GM21825 (cell line): ENCODE measurements around the gene PCSK6.

Experiments used
- ATAC-seq: cut with Tn5 transposase; IDR thresholded peaks from one replicate; pipeline ENCODE4 v1.9.1; 2021; ENCODE audit warnings: mild to moderate bottlenecking, moderate library complexity; ENCODE audit not compliant: unreplicated experiment

The PCSK6 gene

GRCh38 chr15:101489599-101490407 lies at the start of gene PCSK6:
PCSK6 (minus strand) TSS chr15:101489707; CDS start chr15:101489670, 37 bp downstream.
- no peak for ATAC-seq

GRCh38 chr15:101538996-101539395 lies 49.5 kb upstream of the PCSK6 start:
- no peak for ATAC-seq

GRCh38 chr15:101538177-101538576 lies 48.7 kb upstream of the PCSK6 start:
- no peak for ATAC-seq

- no peak for ATAC-seq
These were observed 48.1 kb upstream of the PCSK6 start for GRCh38 chr15:101537483-101538080.

DNA sequence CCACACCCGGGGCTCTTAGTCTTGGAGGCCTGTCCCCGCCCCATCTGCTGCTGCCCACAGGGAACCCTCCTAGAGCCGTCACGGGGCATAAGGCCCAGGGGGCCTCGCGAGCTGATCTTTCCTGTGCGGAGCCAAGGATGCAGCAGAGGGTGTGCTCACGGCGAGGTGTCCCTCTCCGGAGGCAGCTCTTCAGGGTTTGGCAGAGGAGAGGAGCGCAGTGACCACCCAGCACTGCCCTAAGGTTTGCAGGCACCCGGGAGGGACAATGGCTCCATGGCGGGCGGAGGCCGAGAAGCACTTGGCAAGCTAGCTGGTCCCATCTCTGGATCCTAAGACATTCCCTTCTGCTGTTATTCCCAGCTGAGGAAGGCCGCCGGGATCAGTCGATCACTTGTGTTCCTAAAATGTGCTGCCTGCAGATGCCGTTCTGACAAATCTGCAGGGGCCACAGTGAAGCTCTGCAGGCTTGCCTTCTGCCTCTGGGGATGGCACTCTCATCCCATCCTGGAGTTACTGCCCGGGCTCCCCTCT lies 47.4 kb upstream of the PCSK6 start:
- ATAC-seq, result no peak

GRCh38 chr15:101536166-101536874 lies 46.8 kb upstream of the PCSK6 start:
- no peak for ATAC-seq

DNA sequence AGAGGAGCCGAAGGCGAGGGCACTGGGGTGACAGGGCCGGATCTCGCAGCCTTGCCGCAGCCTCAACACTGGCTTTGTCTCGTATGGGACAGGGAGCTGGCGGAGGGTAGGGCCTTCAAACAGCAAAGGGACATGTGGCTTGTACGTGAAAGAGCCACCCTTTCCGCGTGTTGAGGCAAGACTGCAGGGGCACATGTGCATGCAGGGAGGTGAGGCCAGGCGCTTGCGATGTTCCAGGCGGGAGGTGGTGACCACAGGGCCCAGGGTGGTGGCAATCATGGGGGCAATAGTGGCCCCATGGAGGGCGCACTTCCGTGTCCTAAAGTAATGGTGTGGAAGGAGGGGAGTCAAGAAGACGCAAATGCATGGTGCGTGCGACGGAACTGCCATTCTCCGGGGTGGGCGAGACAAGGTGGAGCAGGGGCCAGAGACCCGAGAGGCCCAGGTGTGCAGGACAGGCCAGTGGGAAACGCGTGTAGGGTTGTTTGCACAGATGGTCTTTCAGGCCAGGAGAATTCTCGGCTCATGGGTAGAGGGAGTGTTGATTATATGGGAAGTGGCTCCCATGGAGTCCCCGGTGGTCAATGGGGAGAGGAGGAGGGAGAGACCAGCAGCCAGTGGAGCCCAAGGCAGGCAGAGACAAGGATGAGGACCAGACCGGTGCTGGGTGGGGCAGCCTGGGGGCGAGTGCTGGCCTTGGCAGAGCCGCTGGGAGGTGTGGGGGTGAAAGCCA lies 45.8 kb upstream of the PCSK6 start:
- no peak for ATAC-seq

DNA sequence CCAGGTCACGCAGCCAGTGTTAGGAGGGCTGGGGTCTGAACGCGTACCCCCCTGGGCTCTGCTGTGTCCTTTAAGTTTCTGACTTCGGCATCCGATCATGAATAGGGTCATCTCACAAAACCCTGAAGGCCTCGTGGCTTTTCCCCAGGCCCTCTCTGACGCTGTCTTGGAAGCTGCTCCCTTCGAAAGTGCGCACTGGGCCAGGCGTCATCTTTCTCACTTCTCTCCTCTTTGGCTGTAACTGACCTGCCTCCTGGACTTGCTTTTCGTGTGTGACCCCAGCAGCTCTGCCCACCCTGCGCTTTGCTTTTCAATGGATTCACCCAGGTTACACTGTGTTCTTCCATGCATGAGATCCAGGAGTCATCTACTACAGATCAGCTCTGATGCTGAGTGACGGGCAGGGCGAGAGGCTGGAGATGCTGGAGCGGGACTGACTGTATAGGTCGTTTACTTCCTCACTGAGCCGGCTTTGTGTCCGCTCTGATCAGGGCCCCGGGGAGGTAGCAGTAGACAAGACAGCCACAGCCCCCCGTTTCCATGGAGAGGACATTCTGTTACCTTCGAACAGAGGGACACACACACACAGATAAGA lies 45.0 kb upstream of the PCSK6 start:
- no peak for ATAC-seq

DNA sequence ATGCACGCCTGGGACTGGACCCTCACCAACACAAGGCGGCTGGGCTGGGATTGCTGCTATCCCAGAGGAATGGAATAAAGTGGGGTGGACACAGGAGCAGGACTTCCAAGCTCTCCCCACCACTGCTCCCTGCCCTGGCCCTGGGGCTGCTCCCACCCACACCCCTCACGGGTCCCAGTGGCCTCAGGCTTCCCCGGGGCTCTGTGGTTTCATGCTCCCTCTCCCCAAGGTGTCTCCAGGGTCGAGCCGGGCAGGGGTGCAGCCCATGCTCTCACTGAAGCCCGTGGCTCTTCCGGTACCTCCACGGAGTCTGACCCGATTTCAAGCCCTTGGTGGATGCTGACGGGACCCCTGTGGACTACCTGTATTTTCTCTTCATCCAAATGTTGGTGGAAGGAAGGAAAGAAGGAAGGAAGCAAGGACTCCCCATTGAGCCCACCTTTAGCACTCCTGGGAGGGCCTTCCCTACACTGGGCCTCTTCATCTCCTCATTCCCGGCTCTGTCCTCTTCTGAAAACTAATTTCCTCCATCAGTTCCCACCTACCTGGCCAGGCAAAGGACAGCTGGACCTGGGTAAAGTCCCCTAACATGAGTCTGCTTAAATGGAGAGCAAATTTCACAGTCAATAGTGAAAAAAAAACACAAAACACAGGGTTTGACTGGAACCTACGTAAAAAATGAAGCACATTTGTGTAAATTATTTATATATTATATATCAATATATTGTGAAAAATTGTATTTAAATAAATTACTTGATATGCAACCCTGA lies 44.0 kb upstream of the PCSK6 start:
- no peak for ATAC-seq

DNA sequence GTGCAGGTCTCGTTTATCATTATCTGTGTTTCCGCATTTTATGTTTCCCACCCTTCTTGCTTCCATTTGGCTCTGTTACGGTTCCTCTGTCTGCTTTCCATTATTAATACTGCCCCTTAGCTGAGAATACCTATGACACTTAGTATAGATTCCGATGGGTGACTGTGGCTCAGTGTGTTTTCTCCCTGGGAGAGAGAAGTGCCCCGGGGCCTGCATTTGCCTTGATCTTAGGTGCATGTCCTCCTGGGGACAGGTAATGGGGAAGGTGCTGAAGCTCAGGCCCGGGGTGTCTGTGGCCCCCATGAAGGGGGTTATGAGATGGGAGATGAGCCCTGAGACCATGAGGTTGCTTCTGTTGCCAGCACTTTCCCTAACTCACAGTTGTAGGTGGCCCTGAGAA lies 43.4 kb upstream of the PCSK6 start:
- ATAC-seq, result no peak

DNA sequence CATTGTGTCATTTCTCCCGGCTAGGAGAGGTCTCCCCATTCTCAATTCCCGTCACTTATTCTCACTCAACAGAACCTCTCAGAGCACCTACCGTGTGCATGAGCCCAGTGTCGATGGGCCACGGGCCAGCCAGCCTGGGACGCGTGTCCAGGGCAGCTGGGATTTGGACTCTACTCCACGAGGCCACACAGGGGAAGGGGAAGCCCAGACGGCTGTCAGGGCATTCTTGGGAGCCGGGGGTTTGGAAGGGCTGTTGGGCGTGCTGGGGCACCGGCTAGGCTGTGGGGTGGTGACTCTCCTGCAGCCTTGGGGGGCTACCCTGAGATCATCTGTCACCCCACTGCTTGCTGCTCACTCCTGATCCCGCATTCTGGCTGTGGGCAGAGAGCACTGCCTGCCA lies 41.7 kb upstream of the PCSK6 start:
- ATAC-seq, result no peak

DNA sequence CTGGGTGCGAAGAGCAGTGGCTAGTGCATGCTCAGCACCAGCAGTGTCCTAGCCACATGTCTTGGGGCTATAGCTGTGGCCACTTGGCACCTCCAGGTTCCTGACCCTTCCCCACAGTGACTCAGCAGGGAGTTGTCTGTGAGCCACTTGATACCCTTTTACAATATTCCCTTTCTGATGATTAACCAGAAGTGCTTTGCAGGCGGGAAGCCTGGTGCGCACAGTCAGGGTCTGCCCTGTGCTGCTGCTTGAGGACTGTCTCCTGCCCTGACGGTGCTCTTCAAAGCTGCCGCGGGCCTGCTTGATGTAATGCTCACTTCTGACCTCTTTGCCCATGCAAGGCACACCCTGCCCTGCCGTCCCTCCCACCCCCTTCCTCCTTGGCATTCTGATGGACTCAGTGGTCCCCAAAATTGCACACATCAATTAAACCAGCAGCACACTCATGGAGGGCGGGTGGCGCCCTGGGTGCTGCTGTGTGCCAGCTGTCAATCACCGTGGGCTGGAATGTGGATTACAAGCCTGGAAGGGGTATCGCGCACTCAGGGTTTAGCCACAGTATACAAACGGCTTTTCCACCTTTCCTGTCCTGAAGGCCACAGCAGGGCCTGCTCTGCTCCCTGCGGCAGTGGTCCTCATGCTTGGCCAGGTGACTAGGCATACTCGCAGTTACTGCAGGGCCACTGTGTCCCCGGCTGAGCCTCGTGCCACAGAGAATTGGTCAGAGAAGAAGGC lies 40.9 kb upstream of the PCSK6 start:
- ATAC-seq, result no peak

- no peak for ATAC-seq
These were observed 39.4 kb upstream of the PCSK6 start for GRCh38 chr15:101528917-101529299.

DNA sequence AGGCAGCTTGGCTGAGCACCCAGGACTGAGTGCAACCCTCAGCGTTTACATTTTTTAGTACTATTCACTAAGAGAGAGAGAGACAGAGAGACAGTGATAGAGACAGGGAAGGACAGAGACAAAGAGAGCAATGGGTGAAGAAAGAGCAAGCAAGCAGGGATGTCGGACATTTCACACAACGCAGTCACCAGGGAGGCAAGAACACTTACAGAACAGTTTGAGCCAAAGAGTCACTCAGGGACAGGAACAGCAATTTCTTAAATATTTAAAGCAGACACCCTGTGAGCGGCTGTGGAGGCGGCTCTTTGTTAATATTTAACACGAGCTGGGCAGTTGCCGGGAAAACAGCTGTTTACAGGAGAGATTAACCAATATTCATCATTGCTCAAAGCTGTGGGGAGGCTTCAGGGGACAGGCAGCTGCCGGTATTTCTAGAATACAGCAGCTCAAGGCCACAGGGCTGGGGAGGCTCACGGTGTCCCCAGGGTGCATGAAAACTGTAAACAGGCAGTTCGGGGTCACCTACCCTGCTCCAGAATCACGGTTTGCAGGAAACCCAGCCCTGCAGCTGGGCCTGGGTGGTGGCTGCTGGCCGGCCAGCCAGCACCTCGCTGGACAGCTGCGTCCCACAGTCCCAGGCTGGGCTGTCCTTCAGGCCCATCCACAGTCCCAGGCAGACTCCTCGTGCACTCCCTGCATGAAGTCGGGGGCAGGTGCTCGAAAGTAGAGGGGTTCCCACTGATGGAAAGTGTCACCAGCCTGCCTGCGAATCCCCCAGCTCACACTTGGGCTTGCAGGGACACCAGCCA lies 38.8 kb upstream of the PCSK6 start:
- no peak for ATAC-seq

DNA sequence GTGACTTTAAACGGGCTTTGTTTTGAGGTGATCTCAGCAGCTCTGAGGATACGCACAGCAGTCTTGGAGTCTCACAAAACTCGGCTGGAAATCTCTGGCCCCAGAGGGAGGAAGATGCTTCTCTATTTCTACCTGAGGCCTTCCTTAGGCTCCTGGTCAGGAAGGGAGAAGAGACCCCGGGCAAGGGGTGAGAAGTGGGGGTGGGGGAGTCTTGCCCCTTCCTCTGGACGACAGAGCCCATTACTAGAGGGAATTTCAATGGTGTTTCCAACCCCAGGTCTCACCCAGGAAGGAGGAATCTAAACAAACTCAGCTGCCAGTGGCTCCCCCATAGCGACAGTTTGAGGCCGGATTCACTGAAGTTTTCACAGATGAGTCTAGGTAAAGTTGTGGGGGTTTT lies 37.4 kb upstream of the PCSK6 start:
- no peak for ATAC-seq

DNA sequence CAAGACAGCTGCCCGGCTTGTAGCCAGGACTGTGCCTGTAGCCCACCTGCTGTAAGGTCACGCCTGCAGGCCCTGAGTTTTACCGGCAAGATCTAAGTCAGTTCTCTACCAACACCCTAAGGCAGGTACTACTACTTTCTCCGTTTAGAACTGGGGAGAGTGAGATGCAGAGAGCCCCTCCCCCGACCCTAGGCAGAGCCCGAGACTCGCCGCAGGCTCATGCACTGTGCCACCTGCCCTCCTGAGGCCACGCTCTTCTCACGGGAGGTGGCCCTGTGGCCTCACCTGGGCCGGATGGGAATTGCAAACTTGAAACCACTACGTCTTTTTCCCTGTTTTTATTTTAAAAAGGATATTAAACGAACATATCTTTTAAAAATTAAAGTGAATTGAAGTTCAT lies 36.9 kb upstream of the PCSK6 start:
- ATAC-seq, result no peak

DNA sequence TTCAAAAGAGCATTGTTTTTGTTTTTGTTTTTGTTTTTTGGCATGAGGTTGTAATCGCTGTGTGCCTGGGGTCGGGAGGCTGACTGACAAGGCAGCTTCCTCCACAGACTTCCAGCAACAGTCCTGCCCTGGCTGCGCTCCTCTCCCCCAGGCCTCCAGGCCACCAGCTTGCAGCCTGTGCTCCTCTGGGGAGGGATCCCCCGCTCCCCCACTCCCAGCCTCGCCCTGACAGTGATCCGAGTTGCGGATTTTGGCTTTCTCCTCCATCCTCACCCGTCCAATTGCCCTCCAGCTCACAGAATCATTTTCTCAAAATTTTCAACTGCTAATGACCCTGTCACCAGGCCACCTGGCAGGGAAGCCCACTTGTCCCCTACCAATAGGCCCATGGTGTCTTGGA lies 36.5 kb upstream of the PCSK6 start:
- no peak for ATAC-seq

GRCh38 chr15:101525087-101525669 lies 35.7 kb upstream of the PCSK6 start:
- ATAC-seq, result no peak
